HG03064 (cell line): ENCODE measurements around the gene MRTFA.
"Not testable (repeated sequence)": the region's sequence is repeated elsewhere in the genome, so short reads cannot be mapped to it uniquely, and the experiment has no call there.

Experiments
- ATAC-seq: cut with Tn5 transposase; IDR thresholded peaks from one replicate; pipeline ENCODE4 v1.9.1; 2021; ENCODE audit warnings: low read depth; ENCODE audit not compliant: unreplicated experiment

Gene MRTFA

DNA sequence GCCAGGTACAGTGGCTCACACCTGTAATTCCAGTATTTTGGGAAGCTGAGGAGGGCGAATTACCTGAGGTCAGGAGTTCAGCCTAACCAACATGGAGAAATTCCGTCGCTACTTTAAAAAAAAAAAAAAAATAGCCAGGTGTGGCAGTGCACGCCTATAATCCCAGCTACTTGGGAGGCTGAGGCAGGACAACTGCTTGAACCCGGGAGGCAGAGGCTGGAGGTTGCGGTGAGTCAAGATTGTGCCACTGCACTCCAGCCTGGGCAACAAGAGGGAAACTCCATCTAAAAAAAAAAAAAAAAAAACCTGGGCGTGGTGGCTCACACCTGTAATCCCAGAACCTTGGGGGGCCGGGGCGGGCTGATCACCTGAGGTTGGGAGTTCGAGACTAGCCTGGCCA is 37.8 kb downstream of the MRTFA start:
- ATAC-seq, result not testable (repeated sequence)

DNA sequence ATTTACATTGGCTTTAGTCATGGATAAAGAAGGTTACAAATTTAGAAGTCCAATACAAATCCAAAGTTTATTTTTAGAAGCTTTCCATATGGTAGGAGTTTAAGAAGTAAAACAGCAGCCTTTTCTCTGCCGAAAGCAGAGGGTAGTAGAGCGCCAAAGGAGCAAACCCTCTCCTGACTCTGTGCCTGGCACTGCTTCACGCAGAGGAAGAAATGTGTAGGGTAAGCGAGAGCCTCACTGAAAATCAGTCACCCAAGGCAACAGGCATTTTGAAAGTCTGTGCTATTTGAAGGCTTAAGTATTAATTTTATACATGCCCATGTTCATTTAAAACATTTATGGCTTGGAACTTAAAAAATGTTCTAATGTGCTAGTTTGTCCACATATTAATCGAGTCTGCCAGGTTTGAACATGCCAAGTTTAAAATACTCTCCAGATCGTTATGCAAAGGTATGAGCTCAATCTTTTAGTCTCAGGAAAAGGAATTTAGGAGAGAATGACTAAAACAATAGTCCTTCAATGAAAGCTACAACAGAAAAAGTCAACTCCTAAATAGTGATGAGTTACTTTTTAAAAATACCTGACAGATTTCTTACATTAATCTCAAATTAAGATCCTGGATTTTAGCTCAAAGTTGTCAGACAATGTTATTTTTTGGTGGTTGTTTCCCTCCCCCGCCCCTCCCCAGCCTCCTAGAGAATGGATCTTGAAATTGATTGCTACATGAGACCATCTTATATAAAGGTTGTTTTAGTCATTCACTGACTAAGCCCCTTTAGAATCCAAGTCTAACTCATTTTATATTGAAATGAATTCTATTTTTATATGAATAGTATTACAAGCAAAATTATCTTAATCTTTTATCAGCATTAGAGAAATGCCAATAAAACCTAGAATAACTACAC is 38.7 kb downstream of the MRTFA start:
- no peak for ATAC-seq

DNA sequence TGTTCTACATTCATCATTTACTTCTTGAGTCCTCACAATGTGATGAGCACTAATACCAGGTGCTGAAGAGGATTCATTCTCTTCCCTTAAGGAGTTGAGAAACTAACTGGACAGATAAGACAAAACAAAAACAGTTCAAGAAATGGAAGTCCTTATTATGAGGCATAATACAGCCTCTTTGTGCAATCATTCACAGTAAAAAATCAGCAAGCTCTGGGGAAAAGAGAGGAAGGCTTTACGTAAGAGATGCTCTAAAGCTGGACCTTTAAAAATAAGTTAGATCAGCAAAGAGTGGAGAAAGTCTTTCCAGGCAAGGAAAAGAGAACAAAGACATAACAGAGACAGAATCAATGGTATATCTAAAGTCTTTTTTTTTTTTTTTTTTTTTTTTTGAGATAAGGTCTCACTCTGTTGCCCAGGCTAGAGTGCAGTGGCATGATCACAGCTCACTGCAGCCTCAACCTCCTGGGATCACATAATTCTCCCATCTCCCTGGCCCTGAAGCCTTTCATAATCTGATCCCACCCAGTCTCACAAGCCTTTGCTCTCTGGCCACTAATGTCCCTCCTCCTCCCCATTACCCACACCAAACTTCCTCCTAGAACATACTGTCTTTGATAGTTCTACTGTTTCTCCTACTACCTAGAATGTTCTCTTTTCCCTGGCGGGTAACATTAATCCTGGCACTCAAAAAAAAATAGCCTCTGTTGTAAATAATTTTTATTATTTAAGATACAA is 40.9 kb downstream of the MRTFA start:
- ATAC-seq, result no peak

- no peak for ATAC-seq
These were observed 41.6 kb downstream of the MRTFA start for GRCh38 chr22:40594924-40595323.

GRCh38 chr22:40594346-40594745 is 42.2 kb downstream of the MRTFA start:
- no peak for ATAC-seq

- no peak for ATAC-seq
These were observed 42.9 kb downstream of the MRTFA start for GRCh38 chr22:40593460-40594273.

GRCh38 chr22:40592352-40593113 is 44.0 kb downstream of the MRTFA start:
- no peak for ATAC-seq

DNA sequence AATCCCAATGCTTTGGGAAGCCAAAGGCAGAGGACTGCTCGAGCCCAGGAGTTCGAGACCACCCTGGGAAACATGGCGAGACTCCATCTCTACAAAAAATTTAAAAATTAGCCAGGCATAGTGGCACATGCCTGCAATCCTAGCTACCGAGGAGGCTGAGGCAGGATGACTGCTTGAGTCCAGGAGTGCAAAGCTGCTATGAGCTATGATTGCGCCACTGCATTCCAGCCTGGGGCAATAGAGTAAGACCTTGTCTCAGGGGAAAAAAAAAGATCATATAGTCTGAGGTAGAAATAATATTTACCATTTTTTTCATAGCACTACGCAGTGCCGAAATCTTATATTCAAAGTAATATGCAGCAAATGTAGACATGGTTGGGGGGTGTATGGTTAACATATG is 47.8 kb downstream of the MRTFA start:
- no peak for ATAC-seq

- ATAC-seq, result no peak
These were observed 49.7 kb downstream of the MRTFA start for GRCh38 chr22:40586781-40587180.

DNA sequence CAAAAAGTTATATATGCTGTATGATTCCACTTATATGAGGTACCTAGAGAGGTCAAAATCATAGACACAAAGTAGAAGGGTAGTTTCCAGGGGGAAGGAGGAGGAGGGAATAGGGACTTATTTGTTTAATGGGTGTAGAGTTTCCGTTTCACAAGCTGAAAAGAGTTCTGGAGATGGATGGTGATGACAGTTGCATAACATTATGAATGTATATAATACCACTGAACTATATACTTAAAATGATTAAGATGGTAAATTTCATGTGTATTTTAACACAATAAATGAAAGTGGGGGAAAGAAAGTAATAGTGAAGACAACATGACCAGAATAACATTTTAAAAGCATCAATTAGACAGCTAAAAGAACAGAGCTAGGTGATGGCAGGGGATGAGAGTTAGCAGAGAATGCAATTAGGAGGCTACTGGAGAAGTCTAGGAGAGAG is 51.2 kb downstream of the MRTFA start:
- ATAC-seq, result no peak

- ATAC-seq, result not testable (repeated sequence)
These were observed 51.8 kb downstream of the MRTFA start for GRCh38 chr22:40584766-40585165.

- ATAC-seq, result no peak
These were observed 53.3 kb downstream of the MRTFA start for GRCh38 chr22:40583053-40583741.

- no peak for ATAC-seq
These were observed 54.5 kb downstream of the MRTFA start for GRCh38 chr22:40582063-40582462.

- no peak for ATAC-seq
These were observed 55.9 kb downstream of the MRTFA start for GRCh38 chr22:40580631-40581030.

DNA sequence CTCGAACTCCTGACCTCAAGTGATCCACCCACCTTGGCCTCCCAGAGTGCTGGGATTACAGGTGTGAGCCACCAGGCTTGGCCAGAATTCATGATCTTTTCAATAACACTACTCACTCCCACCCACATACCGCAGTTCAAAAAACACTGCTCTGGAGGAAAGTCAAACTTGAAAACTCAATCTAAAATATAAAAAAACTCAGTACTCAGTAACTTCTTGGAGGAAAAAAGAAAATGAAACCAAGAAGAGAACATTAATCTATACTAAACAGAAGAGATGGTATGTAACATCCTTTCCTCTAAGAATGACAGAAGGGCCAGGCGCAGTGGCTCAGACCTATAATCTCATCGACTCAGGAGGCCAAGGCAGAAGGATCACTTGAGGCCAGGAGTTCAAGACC is 58.3 kb downstream of the MRTFA start:
- no peak for ATAC-seq

GRCh38 chr22:40572976-40573375 is 63.5 kb downstream of the MRTFA start:
- no peak for ATAC-seq

DNA sequence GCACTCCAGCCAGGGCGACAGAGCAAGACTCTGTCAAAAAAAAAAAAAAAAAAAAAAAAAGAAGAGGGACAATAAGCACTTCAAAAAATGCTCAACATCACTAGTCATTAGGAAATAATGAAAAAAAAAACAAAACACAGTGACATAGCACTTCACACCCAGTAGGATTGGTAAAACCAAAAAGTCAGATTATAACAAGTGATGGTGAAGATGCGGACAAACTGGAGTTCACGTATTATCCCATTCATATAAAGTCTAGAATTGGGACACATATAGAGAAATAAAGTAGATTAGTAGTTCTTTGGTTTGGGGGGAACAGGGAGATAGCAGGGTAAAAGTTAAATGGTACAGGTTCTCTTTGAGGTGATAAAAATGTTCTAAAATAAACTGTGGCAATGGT is 64.6 kb downstream of the MRTFA start:
- ATAC-seq, result no peak

- ATAC-seq, result no peak
These were observed 68.7 kb downstream of the MRTFA start for GRCh38 chr22:40567626-40568328.

DNA sequence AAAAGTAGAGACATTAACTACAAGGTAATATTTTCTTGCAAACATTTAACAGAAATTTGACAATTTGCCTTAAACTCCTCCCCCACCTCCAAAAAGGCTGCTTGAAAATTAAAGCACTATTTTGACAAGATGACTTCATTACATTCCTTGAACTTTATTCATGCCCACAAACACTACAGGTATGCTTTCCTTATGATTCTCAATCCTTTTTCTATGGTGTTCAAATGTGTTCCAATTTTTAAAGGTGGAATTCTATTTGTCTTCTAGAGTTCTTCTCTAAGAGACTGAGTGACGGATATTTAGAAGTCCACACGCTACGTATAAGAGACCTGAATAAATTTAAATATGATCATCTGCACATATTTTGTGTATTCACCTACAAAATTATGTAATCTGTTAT is 69.4 kb downstream of the MRTFA start:
- no peak for ATAC-seq
